ENCODE results near the gene GDF7. TPM values are rescaled to one million over a fixed set of nuclear protein-coding genes. Genes with fewer than 3 reads are reported as not detected.

The GDF7 gene
- total and polyA plus RNA-seq, 2 of the 8 experiments (the other 6 are each of a cell fraction or from before 2014, with no cell fraction given) = 0.04 to 0.06 TPM

- DNase-seq (ENCODE audit: low read depth in 1 of 2, low spot score in 2 of 2) (no peak), FAIRE-seq (no peak)
- Histone ChIP-seq H3K23ac (ENCODE audit: insufficient read length) (no peak overlapping the region), H2BK5ac (ENCODE audit: low read depth, low read length) (no peak overlapping the region), H3K79me2 (ENCODE audit: control insufficient read depth in 1 of 2, insufficient read depth in 2 of 2, low read length in 2 of 2) (no peaks in the 10 kb centered on the region), H4K91ac (replicated peaks; ENCODE audit: insufficient read length, low read length) (no peak overlapping the region), H3K14ac (ENCODE audit: insufficient read length) (no peak overlapping the region), H3K18ac (ENCODE audit: extremely low read depth, low read length) (no peak overlapping the region), H3K4me1 (replicated peaks in 1 of 4; ENCODE audit: control insufficient read depth in 3 of 4, insufficient read depth in 4 of 4, low read length in 3 of 4) (no peaks in the 10 kb centered on the region; a peak in 1 of 7 replicates), H3K4me2 (ENCODE audit: insufficient read depth in 1 of 2, low read depth in 2 of 2, low read length in 2 of 2) (no peak overlapping the region), H3K79me1 (ENCODE audit: low read depth, low read length) (peaks cover 3% of the 10 kb centered on the region), H4K5ac (ENCODE audit: insufficient read length, low read depth, low read length) (no peak overlapping the region), H3K4me3 (ENCODE audit: extremely low read depth in 1 of 4, insufficient read depth in 2 of 4, low read depth in 3 of 4, low read length in 4 of 4) (no peak overlapping the region), H3K4ac (replicated peaks; ENCODE audit: insufficient read length, low read depth, low read length) (no peak overlapping the region), H4K8ac (ENCODE audit: extremely low read depth, insufficient read depth, low read length) (peak overlapping the region; percentile 41; the same call in 1 of the 2 replicates), H2AFZ (ENCODE audit: low read length) (no peak overlapping the region), H3K56ac (replicated peaks; ENCODE audit: insufficient read length, low read depth, low read length) (no peak overlapping the region), H3K36me3 (ENCODE audit: control insufficient read depth in 2 of 4, insufficient read depth in 4 of 4, low read length in 3 of 4) (0 out of 8 replicates have a peak, but pooled peaks cover 0 to 2% (median 0%) of the 10 kb centered on the region in 4 experiments), H2BK120ac (replicated peaks; ENCODE audit: low read depth, low read length) (no peak overlapping the region), H3K9me3 (ENCODE audit: insufficient read depth in 2 of 2, low read depth in 1 of 2, low read length in 1 of 2) (no peaks in the 10 kb centered on the region), H2BK15ac (ENCODE audit: low read length) (no peak overlapping the region), H3K27me3 (replicated peaks in 1 of 4; ENCODE audit: control insufficient read depth in 3 of 4, extremely low read depth in 1 of 4, insufficient read depth in 3 of 4, low read length in 3 of 4) (no peaks in the 10 kb centered on the region), H3K27ac (ENCODE audit: low read depth, low read length) (no peak overlapping the region), H2BK20ac (ENCODE audit: low read length) (no peak overlapping the region), H2BK12ac (ENCODE audit: low read depth, low read length) (no peak overlapping the region), H3K9ac (replicated peaks in 1 of 4; ENCODE audit: extremely low read depth in 1 of 4, low read depth in 3 of 4, low read length in 3 of 4) (no peak overlapping the region), H2AK5ac (ENCODE audit: low read depth, low read length) (no peak overlapping the region), H4K20me1 (replicated peaks in 1 of 2; ENCODE audit: control insufficient read depth in 1 of 2, insufficient read depth in 2 of 2, low read length in 2 of 2) (no peaks in the 10 kb centered on the region), H3K23me2 (ENCODE audit: low read depth, low read length) (no peaks in the 10 kb centered on the region)
- ChIA-PET CTCF (ENCODE audit: partially characterized antibody) (interaction anchor here (0.7 to 4.2 kb wide), 8 partner anchors 8 to 216 kb away, joined by 3 to 24 read pairs (median 6); no protein-coding TSS in a partner anchor), POLR2A (ENCODE audit: partially characterized antibody) (interaction anchor here (0.6 to 1.8 kb wide), 2 partner anchors 49 to 179 kb away, joined by 3 to 5 read pairs; partner anchors contain the start of gene RHOB)
- 88% methylated on average over 18 of the region's 20 CpGs; no CpG with 5 or more reads in 1 of the 2 experiments for WGBS, 2 experiments (ENCODE audit: extremely low coverage in 1 of 2, insufficient coverage in 1 of 2, insufficient read length in 1 of 2, insufficient replicate concordance in 2 of 2, low coverage in 1 of 2, low lambda C conversion rate in 2 of 2, missing lambda C conversion rate in 1 of 2)
- TF ChIP-seq POLR2AphosphoS5 (IDR thresholded peaks at IDR 0.05; ENCODE audit: low read depth, low read length) (no peak), SP1 (IDR thresholded peaks at IDR 0.05; ENCODE audit: low read depth, low read length) (no peak), SIRT6 (IDR thresholded peaks at IDR 0.05; ENCODE audit: low read length) (no peak), CHD1 (IDR thresholded peaks at IDR 0.05; ENCODE audit: low read depth, low read length) (no peak), RNF2 (IDR thresholded peaks at IDR 0.05; ENCODE audit: borderline replicate concordance, low read depth, low read length, missing control alignments, poor library complexity, severe bottlenecking) (no peak), POU5F1 (IDR thresholded peaks at IDR 0.05; ENCODE audit: low read depth, low read length) (no peak), TBP (IDR thresholded peaks at IDR 0.05; ENCODE audit: low read depth, low read length) (no peak), HDAC6 (IDR thresholded peaks at IDR 0.05; ENCODE audit: low read depth, low read length) (no peak), KDM4A (IDR thresholded peaks at IDR 0.05; ENCODE audit: low read depth, low read length, severe bottlenecking) (no peak), ZNF274 (IDR thresholded peaks at IDR 0.05; ENCODE audit: borderline replicate concordance, extremely low read depth, low read length) (no peak), NANOG (IDR thresholded peaks at IDR 0.05; ENCODE audit: insufficient read depth, low read depth, low read length, poor library complexity, severe bottlenecking) (no peak), GTF2F1 (IDR thresholded peaks at IDR 0.05; ENCODE audit: borderline replicate concordance, low read depth, low read length) (no peak), SRF (IDR thresholded peaks at IDR 0.05; ENCODE audit: low read depth, low read length) (no peak)
Observed at GRCh38 chr2:20626698-20627513, 40.0 kb upstream of the GDF7 start.

All from H1 (cell line).